ENCODE data around the gene SLF1.

SLF1 gene

DNA sequence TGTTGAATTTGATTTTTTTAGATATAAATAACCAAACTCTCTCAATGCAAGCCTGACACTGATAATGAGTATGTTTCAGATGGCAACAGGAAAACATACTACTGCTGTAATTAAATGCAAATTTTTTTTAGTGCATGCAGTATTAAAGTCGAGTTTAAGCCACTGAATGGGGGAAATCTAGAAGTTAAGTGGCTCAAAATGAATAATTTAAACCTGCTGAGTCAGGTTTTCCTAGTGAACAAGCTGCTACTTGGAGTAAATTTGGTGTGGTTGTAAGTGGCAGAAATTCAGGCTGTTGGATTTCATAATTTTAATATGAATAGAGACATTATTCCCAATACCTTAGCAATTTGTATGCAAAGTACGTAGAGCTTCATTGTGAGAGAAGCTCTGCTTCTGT, 121.8 kb downstream of the SLF1 start:
- Histone ChIP-seq H3K4me3 (ENCODE audit: low read depth, low read length) (no peak overlapping the region), H3K9me3 (ENCODE audit: control insufficient read depth, low read length) (no peaks in the 10 kb centered on the region), H3K27me3 (ENCODE audit: control insufficient read depth, insufficient read depth, low read length) (no peaks in the 10 kb centered on the region), H3K36me3 (ENCODE audit: control insufficient read depth, insufficient read depth, low read length) (no peaks in the 10 kb centered on the region), H3K79me2 (no peaks in the 10 kb centered on the region), H3K9ac (no peak overlapping the region), H2AFZ (no peak overlapping the region), H3K4me1 (no peaks in the 10 kb centered on the region), H3K27ac (no peak overlapping the region), H3K4me2 (ENCODE audit: low read length) (no peak overlapping the region)
- TF ChIP-seq, protein P1, sequence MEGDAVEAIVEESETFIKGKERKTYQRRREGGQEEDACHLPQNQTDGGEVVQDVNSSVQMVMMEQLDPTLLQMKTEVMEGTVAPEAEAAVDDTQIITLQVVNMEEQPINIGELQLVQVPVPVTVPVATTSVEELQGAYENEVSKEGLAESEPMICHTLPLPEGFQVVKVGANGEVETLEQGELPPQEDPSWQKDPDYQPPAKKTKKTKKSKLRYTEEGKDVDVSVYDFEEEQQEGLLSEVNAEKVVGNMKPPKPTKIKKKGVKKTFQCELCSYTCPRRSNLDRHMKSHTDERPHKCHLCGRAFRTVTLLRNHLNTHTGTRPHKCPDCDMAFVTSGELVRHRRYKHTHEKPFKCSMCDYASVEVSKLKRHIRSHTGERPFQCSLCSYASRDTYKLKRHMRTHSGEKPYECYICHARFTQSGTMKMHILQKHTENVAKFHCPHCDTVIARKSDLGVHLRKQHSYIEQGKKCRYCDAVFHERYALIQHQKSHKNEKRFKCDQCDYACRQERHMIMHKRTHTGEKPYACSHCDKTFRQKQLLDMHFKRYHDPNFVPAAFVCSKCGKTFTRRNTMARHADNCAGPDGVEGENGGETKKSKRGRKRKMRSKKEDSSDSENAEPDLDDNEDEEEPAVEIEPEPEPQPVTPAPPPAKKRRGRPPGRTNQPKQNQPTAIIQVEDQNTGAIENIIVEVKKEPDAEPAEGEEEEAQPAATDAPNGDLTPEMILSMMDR (IDR thresholded peaks at IDR 0.05) = no peak

DNA sequence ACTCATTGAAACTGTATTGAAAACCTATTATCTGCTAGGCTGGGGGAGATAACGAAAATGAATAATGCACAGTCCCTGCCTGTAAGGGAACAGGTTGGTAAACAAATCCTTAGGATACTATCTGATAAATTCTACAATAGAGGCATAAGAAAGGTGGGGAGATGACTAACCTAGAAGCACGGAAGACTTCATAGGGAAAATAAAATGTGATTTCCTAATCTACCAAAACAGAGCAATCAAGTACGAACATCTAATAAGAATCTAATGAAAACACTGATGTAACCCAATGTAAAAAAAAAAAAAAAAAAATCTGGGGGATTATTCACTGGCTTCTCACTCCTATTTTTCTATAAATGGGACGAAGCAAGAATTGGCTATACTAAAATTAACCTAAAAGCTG, 124.4 kb downstream of the SLF1 start:
- Histone ChIP-seq H3K27ac (no peak overlapping the region), H3K4me3 (ENCODE audit: low read depth, low read length) (no peak overlapping the region), H2AFZ (no peak overlapping the region), H3K27me3 (ENCODE audit: control insufficient read depth, insufficient read depth, low read length) (no peaks in the 10 kb centered on the region), H3K36me3 (ENCODE audit: control insufficient read depth, insufficient read depth, low read length) (no peaks in the 10 kb centered on the region), H3K79me2 (no peaks in the 10 kb centered on the region), H3K9ac (no peak overlapping the region), H3K4me1 (no peaks in the 10 kb centered on the region), H3K4me2 (ENCODE audit: low read length) (no peak overlapping the region), H3K9me3 (ENCODE audit: control insufficient read depth, low read length) (no peaks in the 10 kb centered on the region)
- TF ChIP-seq, protein P1 (IDR thresholded peaks at IDR 0.05) = no peak

DNA sequence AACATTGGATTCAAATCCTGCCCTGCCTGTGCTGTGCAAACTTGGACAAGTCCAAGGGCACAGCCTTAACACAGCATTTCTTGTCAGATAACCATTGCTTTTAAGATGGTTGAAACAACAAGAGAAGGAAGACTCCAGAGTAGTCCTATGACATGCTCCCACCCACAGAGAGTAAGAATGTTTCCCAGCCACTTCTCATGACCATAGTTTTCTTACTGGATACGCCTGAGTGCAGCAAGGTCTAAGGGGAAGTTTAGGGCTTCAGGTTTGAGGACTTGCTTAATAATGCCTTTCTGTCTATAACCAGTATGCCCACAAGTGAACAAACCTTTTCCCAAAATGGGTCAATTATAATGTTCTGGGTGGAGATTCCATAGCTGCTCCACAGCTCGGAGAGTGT, 126.4 kb downstream of the SLF1 start:
- Histone ChIP-seq H2AFZ (no peak overlapping the region), H3K36me3 (ENCODE audit: control insufficient read depth, insufficient read depth, low read length) (no peaks in the 10 kb centered on the region), H3K27ac (no peak overlapping the region), H3K4me1 (no peaks in the 10 kb centered on the region), H3K9me3 (ENCODE audit: control insufficient read depth, low read length) (no peaks in the 10 kb centered on the region), H3K4me2 (ENCODE audit: low read length) (no peak overlapping the region), H3K79me2 (no peaks in the 10 kb centered on the region), H3K9ac (no peak overlapping the region), H3K27me3 (ENCODE audit: control insufficient read depth, insufficient read depth, low read length) (no peaks in the 10 kb centered on the region), H3K4me3 (ENCODE audit: low read depth, low read length) (no peak overlapping the region)
- TF ChIP-seq, protein P1 (IDR thresholded peaks at IDR 0.05) = no peak

DNA sequence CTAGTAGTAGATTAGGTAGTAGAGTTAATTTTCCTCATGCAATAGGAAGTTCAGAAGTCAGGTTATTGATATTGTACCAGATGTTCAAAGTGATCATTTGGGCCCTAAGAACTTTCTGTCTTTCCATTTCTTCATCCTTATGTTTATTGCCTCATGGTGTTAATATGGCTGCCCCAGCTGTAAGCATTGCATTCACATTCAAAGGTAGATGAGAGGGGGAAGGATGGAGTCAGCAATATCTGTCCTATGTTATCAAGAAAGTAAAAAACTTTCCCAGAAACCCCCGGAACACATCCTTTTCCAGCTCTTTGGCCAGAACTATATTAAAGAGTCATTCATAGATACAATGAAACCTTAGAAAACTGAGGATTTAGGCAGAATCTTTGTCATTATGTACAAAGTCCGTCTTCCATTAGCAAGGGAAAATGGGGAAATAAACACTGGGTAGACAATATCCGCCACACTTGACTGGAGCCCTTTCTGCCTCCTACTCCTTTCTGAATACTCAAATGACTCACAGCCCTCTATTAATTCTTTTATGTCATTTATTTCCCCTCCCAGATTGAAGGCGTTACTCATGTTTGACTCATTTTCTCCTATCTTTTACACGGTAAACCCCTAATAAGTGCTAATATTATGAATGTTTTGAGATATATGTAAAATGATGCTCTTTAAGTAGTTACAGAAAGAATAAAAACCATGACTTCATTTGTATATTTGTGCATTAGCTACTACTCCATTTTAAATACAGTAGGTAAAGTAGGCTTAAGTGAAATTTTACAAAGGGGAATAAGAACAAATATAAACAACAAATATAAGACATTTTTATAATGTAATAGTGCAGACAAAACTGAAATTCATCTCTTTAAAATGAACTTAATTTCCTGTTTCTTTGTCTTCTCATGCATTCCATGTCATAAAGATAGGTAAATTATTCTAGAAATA, 127.6 kb downstream of the SLF1 start:
- Histone ChIP-seq H3K36me3 (ENCODE audit: control insufficient read depth, insufficient read depth, low read length) (no peaks in the 10 kb centered on the region), H3K4me1 (no peaks in the 10 kb centered on the region), H3K27ac (no peak overlapping the region), H3K9ac (no peak overlapping the region), H3K4me2 (ENCODE audit: low read length) (no peak overlapping the region), H3K9me3 (ENCODE audit: control insufficient read depth, low read length) (no peaks in the 10 kb centered on the region), H3K79me2 (no peaks in the 10 kb centered on the region), H3K27me3 (ENCODE audit: control insufficient read depth, insufficient read depth, low read length) (no peaks in the 10 kb centered on the region), H2AFZ (no peak overlapping the region), H3K4me3 (ENCODE audit: low read depth, low read length) (no peak overlapping the region)
- TF ChIP-seq, protein P1 (IDR thresholded peaks at IDR 0.05) = no peak

DNA sequence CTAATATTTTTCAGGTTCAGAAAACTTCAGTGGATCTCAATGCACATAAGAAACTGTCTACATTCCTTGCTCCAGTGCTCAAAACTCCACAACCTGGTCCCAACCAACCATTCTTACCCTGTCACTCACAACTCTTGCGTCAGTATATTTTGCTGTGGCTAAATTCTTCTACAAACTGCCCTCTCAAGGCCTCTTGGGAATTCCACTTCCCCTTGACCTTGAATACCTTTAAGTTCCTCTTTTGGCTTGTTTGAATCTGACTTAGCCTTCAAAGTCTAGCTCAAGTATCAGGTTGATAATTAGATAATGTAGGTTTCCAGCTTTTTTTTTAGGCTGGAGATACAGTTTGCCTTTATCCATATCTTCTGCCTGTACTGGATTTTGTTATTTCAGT, 128.3 kb downstream of the SLF1 start:
- no peak overlapping the region for H2AFZ ChIP-seq
- H3K9me3 ChIP-seq (ENCODE audit: control insufficient read depth, low read length) = no peaks in the 10 kb centered on the region
- no peak overlapping the region for H3K9ac ChIP-seq
- H3K79me2 ChIP-seq = no peaks in the 10 kb centered on the region
- no peak overlapping the region for H3K27ac ChIP-seq
- TF ChIP-seq, protein P1 (IDR thresholded peaks at IDR 0.05) = no peak
- no peaks in the 10 kb centered on the region for H3K4me1 ChIP-seq
- H3K36me3 ChIP-seq (ENCODE audit: control insufficient read depth, insufficient read depth, low read length) = no peaks in the 10 kb centered on the region
- H3K27me3 ChIP-seq (ENCODE audit: control insufficient read depth, insufficient read depth, low read length) = no peaks in the 10 kb centered on the region
- H3K4me2 ChIP-seq (ENCODE audit: low read length) = no peak overlapping the region
- no peak overlapping the region for H3K4me3 ChIP-seq (ENCODE audit: low read depth, low read length)
